Measurements from ENCODE around the gene SEC16A.
"Not testable (repeated sequence)": the region's sequence is repeated elsewhere in the genome, so short reads cannot be mapped to it uniquely, and the experiment has no call there.

The SEC16A gene

GRCh38 chr9:136422876-136423275 is 60.0 kb downstream of the SEC16A start:
- no peak for DNase-seq

GRCh38 chr9:136421791-136422190 is 61.0 kb downstream of the SEC16A start:
- no peak for DNase-seq

GRCh38 chr9:136419092-136419420 is 63.8 kb downstream of the SEC16A start:
- no peak for DNase-seq

DNA sequence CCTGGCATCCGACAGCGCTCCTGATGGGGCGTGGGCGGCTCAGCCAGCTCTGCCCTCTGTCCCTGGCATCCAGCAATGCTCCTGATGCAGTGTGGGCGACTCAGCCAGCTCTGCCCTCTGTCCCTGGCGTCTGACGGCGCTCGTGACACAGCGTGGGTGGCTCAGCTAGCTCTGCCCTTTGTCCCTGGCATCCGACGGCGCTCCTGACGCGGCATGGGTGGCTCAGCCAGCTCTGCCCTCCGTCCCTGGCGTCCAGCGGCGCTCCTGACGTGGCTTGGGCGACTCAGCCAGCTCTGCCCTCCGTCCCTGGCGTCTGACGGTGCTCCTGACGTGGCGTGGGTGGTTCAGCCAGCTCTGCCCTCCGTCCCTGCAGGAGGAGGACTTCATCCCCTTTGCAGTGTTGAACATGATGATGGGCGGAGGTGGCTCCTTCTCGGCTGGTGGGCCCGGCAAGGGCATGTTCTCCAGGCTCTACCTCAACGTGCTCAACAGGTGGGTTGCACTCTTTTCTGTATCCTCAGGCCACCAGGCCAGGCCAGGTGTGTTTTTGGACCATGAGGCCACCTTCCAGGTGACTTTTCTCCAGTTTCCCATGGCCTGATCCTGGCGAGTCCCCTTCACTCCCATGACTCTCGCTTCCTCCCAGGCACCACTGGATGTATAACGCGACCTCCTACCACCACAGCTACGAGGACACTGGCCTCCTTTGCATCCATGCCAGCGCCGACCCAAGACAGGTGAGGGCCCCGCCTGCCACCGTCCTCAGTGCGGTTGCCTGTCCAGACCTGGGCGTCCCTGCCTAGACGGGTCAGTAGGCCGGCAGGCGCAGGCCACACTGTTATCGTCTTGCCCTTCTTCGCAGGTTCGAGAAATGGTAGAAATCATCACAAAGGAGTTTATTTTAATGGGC is 64.4 kb downstream of the SEC16A start:
- DNase-seq: no peak

DNA sequence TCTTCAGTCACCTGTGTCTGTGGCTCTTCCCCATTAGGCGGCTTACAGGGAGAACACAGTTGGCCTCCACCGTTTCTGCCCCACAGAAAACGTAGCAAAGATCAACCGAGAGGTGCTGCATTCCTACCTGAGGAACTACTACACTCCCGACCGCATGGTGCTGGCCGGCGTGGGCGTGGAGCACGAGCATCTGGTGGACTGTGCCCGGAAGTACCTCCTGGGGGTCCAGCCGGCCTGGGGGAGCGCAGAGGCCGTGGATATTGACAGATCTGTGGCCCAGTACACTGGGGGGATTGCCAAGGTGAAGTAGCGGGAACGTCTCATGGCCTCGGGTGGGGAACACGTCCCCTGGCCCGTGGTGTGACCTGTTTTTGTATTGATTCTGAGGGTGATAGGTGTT is 65.9 kb downstream of the SEC16A start:
- DNase-seq: no peak

DNA sequence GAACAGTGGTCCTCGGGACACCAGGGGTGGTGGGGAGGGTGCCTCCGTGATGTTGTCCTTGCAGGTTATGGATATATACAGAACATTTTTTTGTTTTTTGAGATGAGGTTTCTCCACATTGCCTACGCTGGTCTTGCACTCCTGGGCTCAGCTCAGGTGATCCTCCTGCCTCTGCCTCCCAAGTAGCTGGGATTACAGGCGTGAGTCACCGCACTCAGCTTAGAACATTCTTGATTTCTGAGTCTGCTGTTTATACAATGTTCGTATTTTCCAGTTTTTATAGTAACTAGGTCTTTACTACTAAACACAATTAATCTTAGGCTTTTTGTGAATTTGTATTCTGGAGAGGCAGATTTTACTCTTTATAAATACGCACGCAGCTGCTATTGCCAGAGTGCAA is 66.4 kb downstream of the SEC16A start:
- DNase-seq: no peak

- no peak for DNase-seq
These were observed 69.9 kb downstream of the SEC16A start for GRCh38 chr9:136412962-136413361.

- DNase-seq: no peak
These were observed 71.5 kb downstream of the SEC16A start for GRCh38 chr9:136411378-136411777.

- peak; percentile 85 for DNase-seq
These were observed 72.1 kb downstream of the SEC16A start, which contains the start of the genes ENTR1 and PMPCA for GRCh38 chr9:136410500-136411287. Gene ENTR1 (minus strand): TSS chr9:136410614. CDS start chr9:136410397, 217 bp downstream. Gene PMPCA (plus strand): TSS chr9:136410658. CDS start chr9:136410669, 11 bp downstream.

GRCh38 chr9:136409557-136410455 is 73.0 kb downstream of the SEC16A start:
- DNase-seq: peak; percentile 35

DNA sequence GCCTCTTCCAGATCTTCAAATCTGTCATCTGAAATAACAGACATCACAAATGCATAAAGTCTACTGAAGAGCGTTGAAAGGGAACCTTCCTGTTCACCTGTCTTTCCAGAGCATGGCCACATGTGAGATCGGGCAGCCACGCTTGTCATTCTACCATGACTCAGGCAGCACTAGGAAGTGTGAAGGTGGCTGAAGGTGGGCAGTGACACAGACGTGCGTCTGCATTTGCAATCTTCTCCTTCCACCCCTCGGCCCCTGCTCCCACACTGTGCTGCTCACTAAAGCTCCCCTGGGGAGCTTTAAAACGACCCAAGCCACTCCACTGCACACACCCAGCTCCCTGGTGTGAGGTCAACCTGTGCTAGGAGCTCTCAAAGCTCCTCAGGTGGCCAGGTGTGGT is 74.9 kb downstream of the SEC16A start:
- no peak for DNase-seq

- not testable (repeated sequence) for DNase-seq
These were observed 75.8 kb downstream of the SEC16A start for GRCh38 chr9:136407061-136407460.

DNA sequence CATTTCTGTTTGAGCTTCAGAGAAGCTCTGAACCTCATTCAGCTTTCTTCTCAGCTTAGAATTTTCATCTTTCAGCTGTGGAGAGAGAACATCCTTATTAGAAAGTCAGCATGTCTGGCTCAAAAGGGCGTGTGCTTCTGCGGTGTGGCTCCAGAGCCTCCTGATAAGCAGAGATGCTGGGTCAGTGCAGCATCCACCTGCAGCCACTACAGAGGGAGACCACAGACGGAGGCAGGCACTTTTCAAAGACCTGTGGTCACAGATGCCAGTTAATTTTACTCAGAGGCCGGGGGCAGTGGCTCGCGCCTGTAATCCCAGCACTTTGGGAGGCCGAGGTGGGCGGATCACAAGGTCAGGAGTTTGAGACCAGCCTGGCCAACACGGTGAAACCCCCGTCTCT is 76.9 kb downstream of the SEC16A start:
- DNase-seq: not testable (repeated sequence)

GRCh38 chr9:136405481-136405880 is 77.4 kb downstream of the SEC16A start:
- no peak for DNase-seq

DNA sequence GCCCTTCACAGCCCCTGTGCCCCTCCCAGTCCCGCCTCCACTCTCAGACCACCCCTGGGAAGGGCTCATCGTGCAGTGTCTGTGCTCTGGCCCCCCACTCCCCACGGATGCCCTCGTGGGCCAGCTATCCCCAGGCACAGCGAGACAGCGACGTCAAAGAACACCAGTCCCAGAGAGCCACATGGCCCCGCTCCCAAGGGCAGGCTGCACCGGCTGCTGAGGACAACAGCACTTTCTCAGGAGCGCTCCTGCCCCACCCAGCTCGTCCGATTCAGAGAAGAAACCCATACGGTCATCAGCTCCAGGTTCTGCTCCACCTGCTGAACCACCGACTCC is 78.1 kb downstream of the SEC16A start:
- DNase-seq: no peak

GRCh38 chr9:136403915-136404800 is 78.7 kb downstream of the SEC16A start:
- DNase-seq: no peak

GRCh38 chr9:136403538-136403914 is 79.3 kb downstream of the SEC16A start:
- no peak for DNase-seq

DNA sequence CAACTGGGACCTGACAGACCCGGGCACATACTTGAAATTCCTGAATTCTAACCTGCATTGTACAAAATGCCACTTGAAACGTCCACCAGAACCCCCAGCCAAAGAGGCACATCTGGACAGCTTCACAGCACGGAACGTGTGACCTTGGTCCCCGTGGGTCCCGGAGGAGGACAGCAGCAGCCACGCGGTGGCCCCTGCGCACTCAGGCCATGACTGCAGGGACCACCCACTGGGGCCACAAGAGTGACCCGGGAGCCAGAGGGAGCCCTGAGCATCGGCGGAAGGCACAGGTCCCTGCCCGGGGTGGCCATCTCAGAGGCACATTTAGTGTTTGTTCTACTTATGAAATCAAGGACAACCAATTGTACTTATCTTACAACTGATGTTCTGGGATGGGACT is 80.8 kb downstream of the SEC16A start:
- no peak for DNase-seq

DNA sequence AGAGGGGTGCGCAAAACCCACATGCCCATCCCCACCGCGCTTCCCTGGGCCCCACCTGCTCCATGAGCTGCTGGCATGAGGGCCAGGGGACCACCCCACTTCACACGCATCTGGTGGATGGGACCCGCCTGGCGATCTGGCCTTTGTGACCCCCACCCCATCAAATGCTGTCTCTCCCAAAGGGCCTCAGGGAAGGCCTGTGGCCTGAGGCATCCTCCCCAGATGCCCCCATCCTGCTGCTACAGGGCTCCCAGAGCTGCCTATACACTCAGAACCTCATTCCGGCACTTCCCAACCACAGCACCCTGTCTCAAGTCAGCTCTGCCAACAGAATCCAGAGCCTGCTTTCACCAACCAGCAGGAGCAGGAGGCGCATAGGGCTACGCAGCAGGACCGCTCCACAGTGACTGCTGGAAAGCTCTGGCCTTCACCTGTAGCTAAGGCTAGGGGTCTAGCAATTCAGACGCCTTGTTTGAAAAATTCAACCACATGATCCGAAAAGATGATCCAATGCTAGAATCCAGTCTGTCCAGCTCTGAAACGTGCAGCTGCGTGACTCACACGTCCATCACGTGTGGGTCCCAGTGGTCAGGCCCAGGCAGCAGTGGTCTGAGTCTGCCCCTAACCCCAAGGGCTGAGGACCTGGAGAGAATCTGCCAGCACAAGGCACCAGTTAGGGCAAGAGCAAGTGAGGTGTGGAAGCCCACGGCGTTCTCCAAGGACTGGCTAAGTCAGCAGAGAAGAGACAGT is 81.5 kb downstream of the SEC16A start:
- DNase-seq: no peak

- peak; percentile 82 for DNase-seq
These were observed 82.6 kb downstream of the SEC16A start, which contains the start of gene SNAPC4 for GRCh38 chr9:136400038-136400834. Gene SNAPC4 (minus strand): TSS chr9:136400170. CDS start chr9:136398428, 1,742 bp downstream.
